Body of pancreas (tissue), 4 donors: ENCODE data around the gene ZAR1. TPM values are rescaled to one million over a fixed set of nuclear protein-coding genes. Genes with fewer than 3 reads are reported as not detected.

Experiments
- ATAC-seq: fragments of 150-250 bp; one replicate; pipeline ENCODE4 v1.9.1; 2016
- DNase-seq, 4 donors: peaks; one replicate each; pipeline ENCODE4 v3.0.0-alpha.2; 2019
- H3K27ac ChIP-seq, 4 donors: fragments of 200-600 bp; sonication (generic); 1 replicate in 3 of 4; 2 replicates in 1 of 4; pipeline versions ENCODE4 v1.5.1 to v1.6.1; 2016 to 2019; ENCODE audit warnings: mild to moderate bottlenecking in 1 of 4, mixed read lengths in 1 of 4, moderate library complexity in 1 of 4
- H3K27me3 ChIP-seq, 2 donors: fragments of 200-600 bp; sonication (generic); one replicate each; pipeline ENCODE4 v1.6.0; 2016; ENCODE audit warnings: mild to moderate bottlenecking in 1 of 2
- H3K36me3 ChIP-seq, 2 donors: fragments of 200-600 bp; sonication (generic); replicated peaks in 1 of 2; 2 replicates each; pipeline ENCODE4 v1.5.1; 2016; ENCODE audit warnings: low read depth in 2 of 2; ENCODE audit not compliant: insufficient read depth in 1 of 2
- H3K4me1 ChIP-seq: fragments of 200-600 bp; sonication (generic); one replicate; pipeline ENCODE4 v1.6.0; 2016
- H3K4me3 ChIP-seq, 2 donors: fragments of 200-600 bp; sonication (generic); 1 replicate in 1 of 2; 2 replicates in 1 of 2; pipeline ENCODE4 v1.5.1; 2016 to 2019
- H3K9me3 ChIP-seq, 3 donors: fragments of 200-600 bp; sonication (generic); 1 replicate in 2 of 3; 2 replicates in 1 of 3; pipeline ENCODE4 v1.5.1; 2016
- CTCF ChIP-seq, 7 experiments: fragments of 450-650 bp in 4 of 7; fragments of 200-600 bp in 3 of 7; sonication (generic) in 3 of 7; IDR thresholded peaks; one replicate each; pipeline ENCODE4 v1.5.1; 2016 to 2019; ENCODE audit warnings: antibody characterized with exemption in 7 of 7
- POLR2A ChIP-seq, 3 donors: fragments of 450-650 bp; IDR thresholded peaks; one replicate each; pipeline ENCODE4 v1.6.1; 2016; ENCODE audit warnings: antibody characterized with exemption in 3 of 3, mild to moderate bottlenecking in 2 of 3
- WGBS, 2 donors: methylation state at CpG; one replicate each; pipeline ENCODE4 v1.1.5; 2017; 5-methylcytosine and 5-hydroxymethylcytosine counted together
- intact Hi-C: fragments of 100-400 bp; cut with DNase I; formaldehyde crosslinking; loops from one replicate; pipeline ENCODE4 v1.15.1; 2023
- total RNA-seq, 2 donors: library from RNA; depleted of rRNA; stranded (reverse); fragments of >200 nt; gene quantifications; one replicate each; pipeline ENCODE4 v1.1.0, GENCODE V29; 2016

ZAR1 gene
- total RNA-seq, 2 donors from 2014 or later, result not detected

- H3K9me3 ChIP-seq, result no peaks in the 10 kb centered on the region
- intact Hi-C loops, result no loop called here
- H3K36me3 ChIP-seq, result peaks cover 6 to 21% of the 10 kb centered on the region in 2 donors
- TF ChIP-seq CTCF (IDR thresholded peaks at IDR 0.05) (no peak), POLR2A (IDR thresholded peaks at IDR 0.05) (no peak)
- ATAC-seq (no peak), DNase-seq (no peak)
- H3K4me3 ChIP-seq, result no peak overlapping the region
- no peaks in the 10 kb centered on the region for H3K4me1 ChIP-seq
- H3K27ac ChIP-seq, result no peak overlapping the region
- H3K27me3 ChIP-seq, result no peaks in the 10 kb centered on the region
- 93 to 97% methylated on average over 3 of the region's 3 CpGs for WGBS, 2 donors
Measured at GRCh38 chr4:48518143-48518542, 28.1 kb downstream of the ZAR1 start.

- no peak for TF ChIP-seq CTCF (IDR thresholded peaks at IDR 0.05)
- TF ChIP-seq POLR2A (IDR thresholded peaks at IDR 0.05), result no peak
- 68 to 82% methylated on average over 1 of the region's 1 CpG for WGBS, 2 donors
- peaks cover 7 to 19% of the 10 kb centered on the region in 2 donors for H3K36me3 ChIP-seq
Measured at GRCh38 chr4:48526406-48526805, 36.4 kb downstream of the ZAR1 start.

GRCh38 chr4:48538358-48538757, 48.3 kb downstream of the ZAR1 start:
- H3K4me1 ChIP-seq, result peaks cover 5% of the 10 kb centered on the region
- no peak for TF ChIP-seq CTCF (IDR thresholded peaks at IDR 0.05)
- no peak for TF ChIP-seq POLR2A (IDR thresholded peaks at IDR 0.05)
- peaks cover 11 to 21% of the 10 kb centered on the region in 2 donors for H3K36me3 ChIP-seq
- no peaks in the 10 kb centered on the region for H3K27me3 ChIP-seq
- H3K9me3 ChIP-seq, result no peaks in the 10 kb centered on the region
- no peak overlapping the region for H3K4me3 ChIP-seq
- H3K27ac ChIP-seq, result no peak overlapping the region
- DNase-seq (no peak), ATAC-seq (no peak)
- intact Hi-C loops, result no loop called here

More at GRCh38 chr4:48526406-48526805, 36.4 kb downstream of the ZAR1 start:
- DNase-seq (no peak), ATAC-seq (no peak)
- intact Hi-C loops, result no loop called here
- Histone ChIP-seq H3K27me3 (no peaks in the 10 kb centered on the region), H3K4me1 (no peaks in the 10 kb centered on the region), H3K27ac (no peak overlapping the region), H3K9me3 (no peaks in the 10 kb centered on the region), H3K4me3 (no peak overlapping the region)

- DNase-seq, result no peak
- Histone ChIP-seq H3K27ac (no peak overlapping the region), H3K27me3 (no peaks in the 10 kb centered on the region), H3K4me1 (peaks cover 5% of the 10 kb centered on the region), H3K36me3 (peaks cover 5 to 27% of the 10 kb centered on the region in 2 donors), H3K9me3 (no peaks in the 10 kb centered on the region), H3K4me3 (no peak overlapping the region)
- TF ChIP-seq CTCF (IDR thresholded peaks at IDR 0.05) (no peak), POLR2A (IDR thresholded peaks at IDR 0.05) (no peak)
- 74 to 76% methylated on average over 3 of the region's 3 CpGs for WGBS, 2 donors
- intact Hi-C loops, result no loop called here
- ATAC-seq, result no peak
Measured at GRCh38 chr4:48539597-48539996, 49.5 kb downstream of the ZAR1 start.

GRCh38 chr4:48542888-48543287, 52.8 kb downstream of the ZAR1 start:
- no peak for ATAC-seq
- H3K4me1 ChIP-seq, result peaks cover 5% of the 10 kb centered on the region
- DNase-seq, result no peak
- no peaks in the 10 kb centered on the region for H3K27me3 ChIP-seq
- no peak overlapping the region for H3K4me3 ChIP-seq
- 97 to 100% methylated on average over 2 of the region's 2 CpGs for WGBS, 2 donors
- intact Hi-C loops, result no loop called here
- peaks cover 0 to 38% of the 10 kb centered on the region in 2 donors for H3K36me3 ChIP-seq
- no peaks in the 10 kb centered on the region for H3K9me3 ChIP-seq
- no peak for TF ChIP-seq POLR2A (IDR thresholded peaks at IDR 0.05)
- no peak for TF ChIP-seq CTCF (IDR thresholded peaks at IDR 0.05)
- no peak overlapping the region for H3K27ac ChIP-seq
